Astrocyte (in vitro differentiated cells and primary cell): ENCODE data around the gene LAMA1. TPM values are rescaled to one million over a fixed set of nuclear protein-coding genes. Genes with fewer than 3 reads are reported as not detected.

Experiments used
- DNase-seq: peaks from one replicate; pipeline ENCODE4 v3.0.0-alpha.2; 2010; ENCODE audit warnings: low read depth
- FAIRE-seq: peaks from 2 replicates; lab custom pipeline; 2011; peaks lifted over from hg19 to GRCh38; lab: Jason Lieb, UNC
- H2AFZ ChIP-seq: 2 replicates; pipeline ENCODE4 v1.6.0; 2012; ENCODE audit warnings: low read depth, low read length, inconsistent platforms
- H3K27ac ChIP-seq: 2 replicates; pipeline ENCODE4 v1.5.1; 2011; ENCODE audit warnings: low read depth, low read length, inconsistent platforms
- H3K27me3 ChIP-seq: 2 replicates; pipeline ENCODE4 v1.6.0; 2011; ENCODE audit warnings: low read length, inconsistent platforms; ENCODE audit not compliant: insufficient read depth
- H3K36me3 ChIP-seq: 2 replicates; pipeline ENCODE4 v1.5.1; 2011; ENCODE audit warnings: low read length, inconsistent platforms; ENCODE audit not compliant: insufficient read depth
- H3K4me1 ChIP-seq: 2 replicates; pipeline ENCODE4 v1.5.1; 2011; ENCODE audit warnings: low read length, inconsistent platforms; ENCODE audit not compliant: insufficient read depth
- H3K4me2 ChIP-seq: 2 replicates; pipeline ENCODE4 v1.6.0; 2012; ENCODE audit warnings: low read length, inconsistent platforms
- H3K4me3 ChIP-seq: 2 replicates; pipeline ENCODE4 v1.5.1; 2011; ENCODE audit warnings: low read depth, mild to moderate bottlenecking, low read length, inconsistent platforms; ENCODE audit not compliant: insufficient read depth
- H3K79me2 ChIP-seq: 2 replicates; pipeline ENCODE4 v1.6.0; 2012; ENCODE audit warnings: mild to moderate bottlenecking, low read length, inconsistent platforms; ENCODE audit not compliant: insufficient read depth
- H3K9ac ChIP-seq: 2 replicates; pipeline ENCODE4 v1.6.0; 2012; ENCODE audit warnings: mild to moderate bottlenecking, low read length, inconsistent platforms
- H3K9me3 ChIP-seq: 2 replicates; pipeline ENCODE4 v1.5.1; 2012; ENCODE audit warnings: low read depth, mild to moderate bottlenecking, low read length, inconsistent platforms; ENCODE audit not compliant: insufficient read depth
- H4K20me1 ChIP-seq: 2 replicates; pipeline ENCODE4 v1.6.0; 2012; ENCODE audit warnings: low read length, inconsistent platforms; ENCODE audit not compliant: insufficient read depth
- H3K27ac Mint-ChIP-seq: one replicate; pipeline ENCODE4 v1.8.0; 2021; ENCODE audit warnings: mild to moderate bottlenecking, mixed read lengths; ENCODE audit not compliant: unreplicated experiment
- H3K27me3 Mint-ChIP-seq: one replicate; pipeline ENCODE4 v1.8.0; 2021; ENCODE audit warnings: low read depth, mixed read lengths; ENCODE audit not compliant: unreplicated experiment
- H3K36me3 Mint-ChIP-seq: one replicate; pipeline ENCODE4 v1.8.0; 2021; ENCODE audit warnings: low read depth, mixed read lengths; ENCODE audit not compliant: unreplicated experiment
- H3K4me1 Mint-ChIP-seq: one replicate; pipeline ENCODE4 v1.8.0; 2021; ENCODE audit warnings: low read depth, mixed read lengths; ENCODE audit not compliant: unreplicated experiment
- H3K4me3 Mint-ChIP-seq: one replicate; pipeline ENCODE4 v1.8.0; 2021; ENCODE audit warnings: mild to moderate bottlenecking, moderate library complexity, mixed read lengths; ENCODE audit not compliant: unreplicated experiment
- H3K9me3 Mint-ChIP-seq: one replicate; pipeline ENCODE4 v1.8.0; 2021; ENCODE audit warnings: mild to moderate bottlenecking, mixed read lengths; ENCODE audit not compliant: unreplicated experiment
- CTCF ChIP-seq: IDR thresholded peaks from 2 replicates; pipeline ENCODE4 v1.5.1; 2011; ENCODE audit warnings: low read depth, mild to moderate bottlenecking, inconsistent platforms, low read length, moderate library complexity; ENCODE audit not compliant: insufficient read depth
- EZH2 ChIP-seq: IDR thresholded peaks from 2 replicates; pipeline ENCODE4 v1.6.1; 2012; ENCODE audit warnings: mild to moderate bottlenecking, low read length, inconsistent platforms; ENCODE audit not compliant: insufficient read depth
- total RNA-seq: library from RNA; stranded (reverse); gene quantifications from 2 replicates; pipeline ENCODE4 v1.2.1, GENCODE V29; 2021

The LAMA1 gene
- total RNA-seq, 1 donor from 2014 or later = 17.4 TPM

GRCh38 chr18:6949800-6950586 lies 167.6 kb downstream of the LAMA1 start:
- Mint-ChIP-seq H3K9me3 (peaks cover 3% of the 10 kb centered on the region), H3K36me3 (peaks cover 18% of the 10 kb centered on the region), H3K27me3 (peaks cover 9% of the 10 kb centered on the region), H3K4me1 (peaks cover 10% of the 10 kb centered on the region), H3K27ac (no peak overlapping the region), H3K4me3 (no peak overlapping the region)
- Histone ChIP-seq H3K79me2 (no peaks in the 10 kb centered on the region), H3K36me3 (no peaks in the 10 kb centered on the region), H3K4me2 (no peak overlapping the region), H3K27me3 (no peaks in the 10 kb centered on the region), H3K9me3 (no peaks in the 10 kb centered on the region), H3K9ac (no peak overlapping the region), H3K4me1 (no peaks in the 10 kb centered on the region), H4K20me1 (no peaks in the 10 kb centered on the region), H2AFZ (no peak overlapping the region), H3K27ac (no peak overlapping the region), H3K4me3 (no peak overlapping the region)
- TF ChIP-seq EZH2 = no peak
- no peak for TF ChIP-seq CTCF
- FAIRE-seq (no peak), DNase-seq (no peak)

DNA sequence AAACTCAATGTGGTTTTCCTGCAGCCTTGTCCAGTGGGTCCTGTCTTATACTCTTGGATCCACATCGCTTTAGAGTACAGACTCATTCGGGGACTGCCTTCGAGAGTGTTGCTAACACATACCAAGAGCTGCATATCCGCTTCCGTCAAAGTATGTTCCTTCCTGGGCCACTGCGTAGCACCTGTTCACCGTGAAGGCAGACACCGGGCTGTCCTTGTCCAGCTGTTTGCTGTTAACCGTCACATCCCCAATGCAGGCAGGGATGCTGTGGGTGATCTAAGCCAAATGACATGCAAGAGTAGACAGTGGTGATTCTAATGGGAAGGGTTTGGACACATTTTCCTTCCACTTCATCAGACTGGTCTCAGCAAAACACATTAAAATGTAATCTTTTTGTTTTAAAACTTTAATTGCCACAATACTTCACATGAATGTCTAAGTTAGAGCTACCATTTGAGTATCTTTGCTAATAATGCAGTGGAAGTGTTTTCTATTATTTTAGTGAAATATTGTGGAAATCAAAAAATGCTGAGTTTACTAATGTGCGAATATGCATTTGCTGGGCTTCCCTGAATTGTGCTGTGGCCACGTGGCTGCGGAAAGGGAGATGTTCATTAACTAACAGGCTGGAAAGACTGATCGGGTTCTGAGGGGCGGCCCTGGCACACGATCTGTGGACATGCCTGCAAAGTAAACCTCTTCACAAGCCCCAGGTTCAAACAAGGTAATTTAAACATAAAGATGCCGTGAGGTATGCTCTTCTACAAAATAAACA lies 169.1 kb downstream of the LAMA1 start:
- H3K36me3 Mint-ChIP-seq = peaks cover 8% of the 10 kb centered on the region
- H3K4me3 ChIP-seq = no peak overlapping the region
- H3K9me3 ChIP-seq = no peaks in the 10 kb centered on the region
- FAIRE-seq = no peak
- no peak for TF ChIP-seq EZH2
- no peak overlapping the region for H3K27ac ChIP-seq
- H3K36me3 ChIP-seq = no peaks in the 10 kb centered on the region
- H3K9me3 Mint-ChIP-seq = peaks cover 3% of the 10 kb centered on the region
- no peak overlapping the region for H3K9ac ChIP-seq
- H2AFZ ChIP-seq = no peak overlapping the region
- H3K27ac Mint-ChIP-seq = no peak overlapping the region
- no peaks in the 10 kb centered on the region for H3K4me1 ChIP-seq
- H3K27me3 Mint-ChIP-seq = peaks cover 6% of the 10 kb centered on the region
- no peaks in the 10 kb centered on the region for H3K79me2 ChIP-seq
- H3K27me3 ChIP-seq = no peaks in the 10 kb centered on the region
- H3K4me2 ChIP-seq = no peak overlapping the region
- no peak for DNase-seq
- H3K4me1 Mint-ChIP-seq = peaks cover 10% of the 10 kb centered on the region
- H3K4me3 Mint-ChIP-seq = no peak overlapping the region
- H4K20me1 ChIP-seq = no peaks in the 10 kb centered on the region

GRCh38 chr18:6947338-6948030 lies 170.1 kb downstream of the LAMA1 start:
- H4K20me1 ChIP-seq = no peaks in the 10 kb centered on the region
- no peak for DNase-seq
- no peak overlapping the region for H3K9ac ChIP-seq
- H3K36me3 ChIP-seq = no peaks in the 10 kb centered on the region
- no peaks in the 10 kb centered on the region for H3K79me2 ChIP-seq
- Mint-ChIP-seq H3K27ac (no peak overlapping the region), H3K9me3 (peaks cover 3% of the 10 kb centered on the region), H3K27me3 (peaks cover 6% of the 10 kb centered on the region), H3K4me3 (no peak overlapping the region), H3K36me3 (peaks cover 8% of the 10 kb centered on the region), H3K4me1 (peaks cover 10% of the 10 kb centered on the region)
- no peaks in the 10 kb centered on the region for H3K4me1 ChIP-seq
- H3K4me3 ChIP-seq = no peak overlapping the region
- no peak overlapping the region for H3K27ac ChIP-seq
- no peaks in the 10 kb centered on the region for H3K27me3 ChIP-seq
- H3K4me2 ChIP-seq = no peak overlapping the region
- H3K9me3 ChIP-seq = no peaks in the 10 kb centered on the region
- H2AFZ ChIP-seq = no peak overlapping the region
- FAIRE-seq = no peak
- TF ChIP-seq CTCF = no peak
- no peak for TF ChIP-seq EZH2
